Fibroblast of mammary gland (primary cell): ENCODE data around the gene OR6J1.

Experiments used
- DNase-seq: peaks from one replicate; pipeline ENCODE4 v3.0.0-alpha.2; 2010; ENCODE audit warnings: low read depth
- H3K4me3 ChIP-seq: 2 replicates; pipeline ENCODE4 v1.5.1; 2011; ENCODE audit warnings: low read depth, mild to moderate bottlenecking, low read length, moderate library complexity; ENCODE audit not compliant: control insufficient read depth
- CTCF ChIP-seq: conservative IDR thresholded peaks from 2 replicates; pipeline ENCODE4 v1.5.1; 2011; ENCODE audit warnings: low read depth, low read length, inconsistent platforms; ENCODE audit not compliant: control insufficient read depth, insufficient read depth

Gene OR6J1

GRCh38 chr14:22671622-22672021 is 27.5 kb upstream of the OR6J1 start:
- peak; percentile 19 for DNase-seq
- H3K4me3 ChIP-seq, result no peak overlapping the region
- TF ChIP-seq CTCF, result no peak

- no peak for DNase-seq
- no peak overlapping the region for H3K4me3 ChIP-seq
- TF ChIP-seq CTCF, result no peak
Measured at GRCh38 chr14:22668863-22669262, 24.7 kb upstream of the OR6J1 start.

GRCh38 chr14:22668417-22668816 is 24.3 kb upstream of the OR6J1 start:
- peak; percentile 87 for DNase-seq
- no peak overlapping the region for H3K4me3 ChIP-seq
- TF ChIP-seq CTCF, result no peak

DNA sequence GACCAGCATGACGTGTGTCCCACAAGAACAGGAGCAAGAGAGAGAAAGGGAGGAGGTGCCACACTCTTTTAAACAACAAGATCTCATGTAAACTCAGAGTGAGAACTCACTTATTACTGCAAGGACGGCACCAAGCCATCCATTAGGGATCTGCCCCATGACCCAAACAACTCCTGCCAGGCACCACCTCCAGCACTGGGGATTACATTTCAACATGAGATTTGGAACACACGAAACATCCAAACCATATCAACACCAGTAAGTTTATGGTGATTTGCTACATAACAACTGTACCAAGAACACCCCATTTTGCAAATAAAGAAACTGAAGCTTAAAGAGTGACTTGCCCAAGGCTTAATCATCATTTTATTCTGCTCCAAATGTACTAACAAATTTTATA is 23.7 kb upstream of the OR6J1 start:
- TF ChIP-seq CTCF, result no peak
- peak; percentile 52 for DNase-seq
- H3K4me3 ChIP-seq, result no peak overlapping the region

- H3K4me3 ChIP-seq, result no peak overlapping the region
- no peak for DNase-seq
- TF ChIP-seq CTCF, result no peak
Measured at GRCh38 chr14:22666203-22666893, 22.2 kb upstream of the OR6J1 start.

DNA sequence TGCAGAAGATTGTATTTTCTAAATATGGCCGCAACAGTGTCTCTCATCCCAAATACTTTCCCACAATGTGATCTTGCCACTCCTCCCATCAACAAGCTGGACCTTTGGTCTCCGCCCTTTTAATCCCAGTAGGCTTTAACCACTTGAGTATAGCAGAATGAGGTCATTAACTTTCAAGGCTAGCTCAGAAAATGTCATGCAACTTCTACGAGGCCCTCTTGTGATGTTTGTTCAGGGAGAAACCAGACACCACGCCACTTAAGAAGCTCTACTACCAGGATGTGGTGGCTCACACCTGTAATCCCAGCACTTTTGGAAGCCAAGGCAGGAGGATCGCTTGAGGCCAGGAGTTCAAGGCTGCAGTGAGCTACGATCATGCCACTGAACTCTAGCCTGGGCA is 20.1 kb upstream of the OR6J1 start:
- TF ChIP-seq CTCF, result no peak
- H3K4me3 ChIP-seq, result no peak overlapping the region
- DNase-seq, result peak; percentile 40

- no peak overlapping the region for H3K4me3 ChIP-seq
- DNase-seq, result no peak
- TF ChIP-seq CTCF, result no peak
Measured at GRCh38 chr14:22660654-22661053, 16.5 kb upstream of the OR6J1 start.
